ENCODE results near the gene TPH1.
"Not testable (repeated sequence)": the region's sequence is repeated elsewhere in the genome, so short reads cannot be mapped to it uniquely, and the experiment has no call there.

The TPH1 gene

DNA sequence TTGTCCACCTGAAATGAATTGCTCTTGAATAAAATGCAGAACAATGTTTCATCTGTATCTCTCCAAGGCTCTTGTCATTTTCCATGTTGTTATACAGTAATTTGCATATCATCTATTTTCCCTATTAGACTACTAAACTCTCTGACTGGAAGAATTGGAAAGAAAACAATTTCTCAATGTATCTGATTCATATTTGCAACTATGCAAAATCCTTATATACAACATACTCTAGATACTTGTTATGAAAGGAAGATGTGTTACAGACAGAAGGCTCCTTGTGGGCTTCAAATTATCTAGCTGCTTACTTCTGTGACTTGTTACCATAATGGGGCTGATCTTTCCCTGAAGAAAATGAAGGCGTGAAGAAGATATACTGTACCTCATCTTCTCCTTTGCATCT, 23.6 kb downstream of the TPH1 start:
- no peak for DNase-seq (ENCODE audit: low read depth)

GRCh38 chr11:18019650-18020049, 26.4 kb downstream of the TPH1 start:
- DNase-seq (ENCODE audit: low read depth), result no peak

GRCh38 chr11:18016789-18017188, 29.3 kb downstream of the TPH1 start:
- no peak for DNase-seq (ENCODE audit: low read depth)

- no peak for DNase-seq (ENCODE audit: low read depth)
Observed at GRCh38 chr11:18014876-18015275, 31.2 kb downstream of the TPH1 start.

- no peak for DNase-seq (ENCODE audit: low read depth)
Observed at GRCh38 chr11:18013790-18014507, 32.1 kb downstream of the TPH1 start.

DNA sequence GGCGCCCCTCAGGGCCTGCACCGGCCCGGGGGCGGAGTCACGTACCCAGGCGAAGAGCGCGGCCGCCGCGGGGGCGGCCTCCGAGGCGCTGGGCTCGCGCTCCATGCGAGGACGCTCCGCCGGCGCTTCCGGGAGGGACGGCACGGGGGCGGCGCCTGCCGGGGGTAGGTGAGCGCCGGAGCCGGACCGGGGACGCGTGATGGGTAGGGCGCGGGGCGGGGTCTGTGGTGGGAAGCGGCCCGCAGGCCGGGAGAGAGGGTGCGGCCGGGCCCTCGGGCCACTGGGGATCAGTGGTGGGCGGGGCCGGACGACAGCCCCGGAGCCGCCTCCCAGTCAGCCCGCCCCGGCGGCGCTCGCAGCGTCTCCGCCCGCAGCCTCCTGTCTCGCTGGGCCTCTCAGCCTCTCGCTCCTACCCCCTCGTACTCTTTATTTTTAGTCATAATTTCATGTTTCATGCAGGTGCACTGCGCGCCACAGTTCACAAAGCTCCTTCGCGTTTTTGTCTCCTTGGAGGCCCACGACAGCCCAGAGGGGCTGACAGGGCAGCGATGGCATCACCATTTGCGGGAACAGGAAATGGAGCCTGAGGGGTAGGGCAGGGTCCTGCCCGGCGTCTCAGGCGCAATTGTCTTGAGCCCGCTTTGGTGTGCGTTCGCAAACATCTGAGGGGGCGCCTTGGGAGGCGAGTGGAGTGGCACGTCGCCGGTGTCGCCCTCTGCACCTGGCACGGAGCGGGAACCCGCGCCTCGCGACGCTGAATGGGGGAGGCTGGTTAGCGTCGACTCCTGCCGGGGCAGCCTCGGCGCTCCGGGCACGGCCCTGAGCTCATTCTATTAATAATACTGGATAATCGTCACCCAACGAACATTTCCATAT, 32.9 kb downstream of the TPH1 start, which contains the start of gene SERGEF:
Gene SERGEF (minus strand): TSS at position 142 of the 876 bp plus-strand sequence. CDS start 37 bp downstream, at position 105.
- peak; percentile 78 for DNase-seq (ENCODE audit: low read depth)

GRCh38 chr11:18012122-18012905, 33.8 kb downstream of the TPH1 start:
- DNase-seq (ENCODE audit: low read depth), result no peak

DNA sequence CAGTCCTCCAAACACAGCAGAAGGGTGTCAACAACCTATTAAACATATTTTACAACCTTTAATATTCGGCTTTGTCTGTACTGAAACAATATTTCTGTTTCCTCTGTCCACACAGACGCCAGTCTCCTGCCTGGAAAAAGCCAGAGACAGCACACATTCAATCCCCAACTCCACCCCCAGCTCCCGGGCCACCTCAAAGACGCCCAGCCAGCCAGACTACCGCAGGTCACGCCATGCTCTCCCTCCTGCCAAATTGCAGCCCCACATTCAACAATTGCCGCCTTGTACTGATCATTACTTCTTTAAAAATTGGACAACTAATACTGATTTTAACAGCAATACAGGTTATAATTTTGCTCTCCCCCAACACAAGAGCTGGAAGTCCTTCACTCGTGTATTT, 34.4 kb downstream of the TPH1 start:
- DNase-seq (ENCODE audit: low read depth), result no peak

- no peak for DNase-seq (ENCODE audit: low read depth)
Observed at GRCh38 chr11:18010977-18011586, 35.0 kb downstream of the TPH1 start.

GRCh38 chr11:18010121-18010670, 35.9 kb downstream of the TPH1 start:
- DNase-seq (ENCODE audit: low read depth), result no peak

- no peak for DNase-seq (ENCODE audit: low read depth)
Observed at GRCh38 chr11:18005376-18006129, 40.5 kb downstream of the TPH1 start.

- DNase-seq (ENCODE audit: low read depth), result no peak
Observed at GRCh38 chr11:18001191-18001590, 44.9 kb downstream of the TPH1 start.

DNA sequence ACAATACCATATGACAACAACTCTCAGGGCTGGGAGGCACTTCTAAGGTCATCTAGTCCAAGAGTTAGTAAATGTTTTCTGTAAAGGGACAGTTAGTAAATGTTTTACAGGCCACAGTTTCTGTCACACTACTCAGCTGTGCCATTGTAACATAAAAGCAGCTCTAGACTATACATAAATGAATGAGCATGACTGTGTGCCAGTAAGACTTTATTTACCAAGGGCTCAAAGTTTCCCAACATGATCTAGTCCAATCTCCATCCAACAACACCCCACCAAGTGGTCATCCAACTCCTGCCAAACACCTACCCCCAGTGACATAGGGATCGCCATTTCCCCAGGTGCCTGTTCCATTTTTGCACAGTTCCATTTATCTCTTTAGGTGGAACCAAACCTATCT, 45.3 kb downstream of the TPH1 start:
- DNase-seq (ENCODE audit: low read depth), result no peak

DNA sequence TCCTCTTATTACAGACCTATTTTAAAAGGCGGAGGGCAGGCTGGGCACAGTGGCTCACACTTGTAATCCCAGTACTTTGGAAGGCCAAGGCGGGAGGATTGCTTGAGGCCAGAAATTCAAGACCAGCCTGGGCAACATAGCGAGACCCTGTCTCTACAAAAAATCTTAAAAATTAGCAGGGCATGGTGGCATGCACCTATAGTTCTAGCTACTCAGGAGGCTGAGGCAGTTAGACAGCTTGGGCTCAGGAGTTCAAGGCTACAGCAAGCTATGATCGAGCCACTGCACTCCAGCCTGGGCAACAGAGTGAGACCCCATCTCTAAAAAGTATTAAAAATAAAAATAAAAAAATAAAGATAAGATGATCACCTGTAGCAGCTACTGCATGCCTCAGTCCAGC, 45.9 kb downstream of the TPH1 start:
- DNase-seq (ENCODE audit: low read depth), result not testable (repeated sequence)

All from stimulated activated CD8-positive, alpha-beta memory T cell treated with anti-CD3 and anti-CD28 coated beads, Interleukin-15, amount 100 ng/mL, for 1 hour (primary cell).